AG04450 (cell line): ENCODE results near the gene ZPBP. TPM values are rescaled to one million over a fixed set of nuclear protein-coding genes. Genes with fewer than 3 reads are reported as not detected.

Experiments used
- CTCF ChIA-PET: fragments of 300-600, 350-600 bp; formaldehyde crosslinking; extraction: SDS; loops from one replicate; lab custom pipeline; 2022; ENCODE audit warnings: antibody characterized with exemption, inconsistent platforms; lab: Charles Lee
- POLR2A ChIA-PET: fragments of 350-600 bp; formaldehyde crosslinking; extraction: SDS; loops from one replicate; lab custom pipeline; 2021; ENCODE audit warnings: antibody characterized with exemption, inconsistent platforms; lab: Yijun Ruan, JAX
- DNase-seq: peaks from one replicate; pipeline ENCODE4 v3.0.0-alpha.2; 2011; ENCODE audit warnings: low read depth, low spot score
- H3K27ac ChIP-seq: one replicate; pipeline ENCODE4 v1.5.1; 2012; ENCODE audit warnings: low read depth, low read length, control low read depth
- H3K27me3 ChIP-seq: one replicate; pipeline ENCODE4 v1.6.0; 2012; ENCODE audit warnings: low read length; ENCODE audit not compliant: control insufficient read depth, insufficient read depth
- H3K4me3 ChIP-seq: 2 replicates; pipeline ENCODE4 v1.5.1; 2011; ENCODE audit warnings: mild to moderate bottlenecking, low read depth, low read length, control low read depth
- H3K9me3 ChIP-seq: 2 replicates; pipeline ENCODE4 v1.5.1; 2012; ENCODE audit warnings: low read length; ENCODE audit not compliant: control insufficient read depth, insufficient read depth
- CTCF ChIP-seq: IDR thresholded peaks from 2 replicates; pipeline ENCODE4 v1.5.1; 2011; ENCODE audit warnings: low read depth, low read length, control low read depth, inconsistent platforms
- polyA plus RNA-seq: library from polyadenylated mRNA; depleted of rRNA; stranded (reverse); fragments of >200 nt; gene quantifications from 2 replicates; pipeline ENCODE4 v1.2.3, GENCODE V29; 2011; rRNA removed

Gene ZPBP
- polyA plus RNA-seq, 1 experiment = not detected

GRCh38 chr7:49894543-49894942, 198.5 kb downstream of the ZPBP start:
- no peak for DNase-seq
- Histone ChIP-seq H3K9me3 (peaks cover 8% of the 10 kb centered on the region), H3K27me3 (no peaks in the 10 kb centered on the region), H3K27ac (no peak overlapping the region), H3K4me3 (no peak overlapping the region)
- TF ChIP-seq CTCF = no peak
- CTCF ChIA-PET = no interaction called here
- POLR2A ChIA-PET = no interaction called here

GRCh38 chr7:49893131-49893530, 199.9 kb downstream of the ZPBP start:
- Histone ChIP-seq H3K27me3 (no peaks in the 10 kb centered on the region), H3K9me3 (peaks cover 19% of the 10 kb centered on the region), H3K27ac (no peak overlapping the region), H3K4me3 (no peak overlapping the region)
- DNase-seq = no peak
- ChIA-PET CTCF (no interaction called here), POLR2A (no interaction called here)
- no peak for TF ChIP-seq CTCF

- no peak for TF ChIP-seq CTCF
- POLR2A ChIA-PET = no interaction called here
- no peak for DNase-seq
- Histone ChIP-seq H3K27me3 (no peaks in the 10 kb centered on the region), H3K4me3 (no peak overlapping the region), H3K9me3 (peaks cover 19% of the 10 kb centered on the region), H3K27ac (no peak overlapping the region)
- CTCF ChIA-PET = no interaction called here
Observed at GRCh38 chr7:49892481-49892880, 200.6 kb downstream of the ZPBP start.

Other genes with a start within 250 kb of the ZPBP start
- not detected in 2 replicates for gene IKZF1, start 211.5 kb upstream of the ZPBP start, polyA plus RNA-seq